Neural crest cell (in vitro differentiated cells): ENCODE measurements around the gene EXOC3L2. TPM values are rescaled to one million over a fixed set of nuclear protein-coding genes. Genes with fewer than 3 reads are reported as not detected.
"Not testable (repeated sequence)": the region's sequence is repeated elsewhere in the genome, so short reads cannot be mapped to it uniquely, and the experiment has no call there.

ENCODE experiments used
- DNase-seq: peaks from one replicate; pipeline ENCODE4 v3.0.0; 2021; ENCODE audit warnings: low read depth, mixed read lengths, low spot score
- H3K27ac Mint-ChIP-seq: one replicate; pipeline ENCODE4 v1.8.0; 2021; ENCODE audit warnings: mild to moderate bottlenecking, mixed read lengths; ENCODE audit not compliant: unreplicated experiment
- H3K27me3 Mint-ChIP-seq: 2 replicates; pipeline ENCODE4 v1.8.0; 2021; ENCODE audit warnings: low read depth, mild to moderate bottlenecking, mixed read lengths
- H3K36me3 Mint-ChIP-seq: 2 replicates; pipeline ENCODE4 v1.8.0; 2021; ENCODE audit warnings: low read depth, mild to moderate bottlenecking, mixed read lengths
- H3K4me1 Mint-ChIP-seq: 2 replicates; pipeline ENCODE4 v1.8.0; 2021; ENCODE audit warnings: mixed read lengths
- H3K4me3 Mint-ChIP-seq: one replicate; pipeline ENCODE4 v1.8.0; 2021; ENCODE audit warnings: mild to moderate bottlenecking, mixed read lengths
- H3K9me3 Mint-ChIP-seq: 2 replicates; pipeline ENCODE4 v1.8.0; 2021; ENCODE audit warnings: mixed read lengths
- total RNA-seq: library from RNA; stranded (reverse); gene quantifications from 2 replicates; pipeline ENCODE4 v1.2.1, GENCODE V29; 2021
- TF ChIP-seq, protein P1 (sequence below): fragments of 200-600 bp; sonication (generic); conservative IDR thresholded peaks from 2 replicates; pipeline ENCODE4 v1.5.0; 2021; ENCODE audit warnings: antibody characterized with exemption, mild to moderate bottlenecking

The EXOC3L2 gene
- total RNA-seq, 1 donor from 2014 or later: 0.91 TPM

DNA sequence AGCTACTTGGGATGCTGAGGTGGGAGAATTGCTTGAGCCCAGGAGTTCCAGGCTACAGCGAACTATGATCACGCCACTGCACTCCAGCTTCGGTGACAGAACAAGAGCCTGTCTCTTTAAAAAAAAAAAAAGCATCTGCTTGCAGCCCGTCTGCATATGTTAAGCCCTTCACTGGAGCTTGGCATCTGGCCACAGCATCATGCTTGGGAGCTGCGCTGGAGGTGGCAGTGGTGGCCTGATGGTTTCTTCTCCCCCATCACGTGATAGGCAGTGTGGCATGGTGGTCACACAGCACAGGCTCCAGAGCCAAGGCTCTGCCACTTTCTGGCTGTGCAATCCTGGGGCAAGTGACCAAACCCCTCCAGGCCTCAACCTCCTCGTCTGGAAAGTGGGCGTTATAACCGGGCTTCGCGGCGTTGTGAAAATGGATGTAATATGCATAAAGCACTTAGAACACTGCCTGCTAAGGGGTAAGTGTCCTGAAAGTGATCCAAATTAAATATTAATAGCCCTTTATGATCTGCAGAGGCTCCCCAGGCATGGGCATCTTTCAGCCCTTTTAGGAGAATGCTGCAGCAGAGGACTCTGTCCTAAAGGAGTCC is 30.3 kb upstream of the EXOC3L2 start:
- H3K4me3 Mint-ChIP-seq: no peak overlapping the region
- peaks cover 12% of the 10 kb centered on the region for H3K36me3 Mint-ChIP-seq

DNA sequence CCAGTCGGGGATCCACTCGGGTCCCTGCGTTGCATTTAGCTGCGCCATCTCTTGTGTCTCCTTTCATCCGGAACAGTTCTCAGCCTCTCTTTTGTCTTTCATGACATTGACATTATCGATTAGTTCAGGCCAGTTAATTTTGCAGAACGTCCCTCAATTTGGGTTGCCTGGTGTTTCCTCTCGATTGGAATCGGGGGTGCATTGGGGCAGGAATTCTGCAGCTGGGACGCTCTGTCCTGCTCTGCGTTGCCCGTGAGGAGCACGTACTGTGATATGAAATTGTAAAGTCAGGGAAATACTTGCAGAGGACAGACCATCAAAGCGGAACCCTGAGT is 28.3 kb upstream of the EXOC3L2 start:
- peaks cover 4% of the 10 kb centered on the region for H3K4me1 Mint-ChIP-seq
- H3K9me3 Mint-ChIP-seq: no peaks in the 10 kb centered on the region
- TF ChIP-seq, protein P1, sequence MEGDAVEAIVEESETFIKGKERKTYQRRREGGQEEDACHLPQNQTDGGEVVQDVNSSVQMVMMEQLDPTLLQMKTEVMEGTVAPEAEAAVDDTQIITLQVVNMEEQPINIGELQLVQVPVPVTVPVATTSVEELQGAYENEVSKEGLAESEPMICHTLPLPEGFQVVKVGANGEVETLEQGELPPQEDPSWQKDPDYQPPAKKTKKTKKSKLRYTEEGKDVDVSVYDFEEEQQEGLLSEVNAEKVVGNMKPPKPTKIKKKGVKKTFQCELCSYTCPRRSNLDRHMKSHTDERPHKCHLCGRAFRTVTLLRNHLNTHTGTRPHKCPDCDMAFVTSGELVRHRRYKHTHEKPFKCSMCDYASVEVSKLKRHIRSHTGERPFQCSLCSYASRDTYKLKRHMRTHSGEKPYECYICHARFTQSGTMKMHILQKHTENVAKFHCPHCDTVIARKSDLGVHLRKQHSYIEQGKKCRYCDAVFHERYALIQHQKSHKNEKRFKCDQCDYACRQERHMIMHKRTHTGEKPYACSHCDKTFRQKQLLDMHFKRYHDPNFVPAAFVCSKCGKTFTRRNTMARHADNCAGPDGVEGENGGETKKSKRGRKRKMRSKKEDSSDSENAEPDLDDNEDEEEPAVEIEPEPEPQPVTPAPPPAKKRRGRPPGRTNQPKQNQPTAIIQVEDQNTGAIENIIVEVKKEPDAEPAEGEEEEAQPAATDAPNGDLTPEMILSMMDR: no peak
- H3K27ac Mint-ChIP-seq: no peak overlapping the region
- no peak for DNase-seq
- H3K4me3 Mint-ChIP-seq: no peak overlapping the region
- H3K27me3 Mint-ChIP-seq: no peaks in the 10 kb centered on the region
- H3K36me3 Mint-ChIP-seq: peaks cover 8% of the 10 kb centered on the region

More for the DNA sequence above, 30.3 kb upstream of the EXOC3L2 start:
- TF ChIP-seq, protein P1: no peak
- DNase-seq: no peak
- H3K27ac Mint-ChIP-seq: no peak overlapping the region
- H3K27me3 Mint-ChIP-seq: no peaks in the 10 kb centered on the region
- no peaks in the 10 kb centered on the region for H3K9me3 Mint-ChIP-seq
- peaks cover 4% of the 10 kb centered on the region for H3K4me1 Mint-ChIP-seq

DNA sequence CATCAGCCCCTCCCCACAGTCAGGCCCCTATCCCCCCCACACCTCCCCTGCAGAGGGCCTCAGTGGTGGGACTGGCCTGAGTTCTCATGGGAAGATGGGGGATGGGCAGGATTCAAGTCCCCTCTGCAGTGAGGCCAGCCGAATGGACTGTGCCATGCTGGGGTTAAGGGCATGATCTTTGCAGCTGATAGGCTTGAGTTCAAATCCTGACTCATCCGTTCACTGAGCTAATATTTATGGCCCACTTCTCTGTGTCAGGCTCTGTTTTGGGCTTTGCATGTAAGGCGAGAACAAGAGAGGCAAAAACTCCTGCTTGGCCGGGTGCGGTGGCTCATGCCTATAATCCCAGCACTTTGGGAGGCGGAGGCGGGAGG is 26.5 kb upstream of the EXOC3L2 start:
- TF ChIP-seq, protein P1: no peak
- Mint-ChIP-seq H3K27ac (no peak overlapping the region), H3K4me3 (no peak overlapping the region), H3K9me3 (no peaks in the 10 kb centered on the region), H3K27me3 (no peaks in the 10 kb centered on the region), H3K36me3 (peaks cover 8% of the 10 kb centered on the region), H3K4me1 (peaks cover 4% of the 10 kb centered on the region)
- DNase-seq: no peak

DNA sequence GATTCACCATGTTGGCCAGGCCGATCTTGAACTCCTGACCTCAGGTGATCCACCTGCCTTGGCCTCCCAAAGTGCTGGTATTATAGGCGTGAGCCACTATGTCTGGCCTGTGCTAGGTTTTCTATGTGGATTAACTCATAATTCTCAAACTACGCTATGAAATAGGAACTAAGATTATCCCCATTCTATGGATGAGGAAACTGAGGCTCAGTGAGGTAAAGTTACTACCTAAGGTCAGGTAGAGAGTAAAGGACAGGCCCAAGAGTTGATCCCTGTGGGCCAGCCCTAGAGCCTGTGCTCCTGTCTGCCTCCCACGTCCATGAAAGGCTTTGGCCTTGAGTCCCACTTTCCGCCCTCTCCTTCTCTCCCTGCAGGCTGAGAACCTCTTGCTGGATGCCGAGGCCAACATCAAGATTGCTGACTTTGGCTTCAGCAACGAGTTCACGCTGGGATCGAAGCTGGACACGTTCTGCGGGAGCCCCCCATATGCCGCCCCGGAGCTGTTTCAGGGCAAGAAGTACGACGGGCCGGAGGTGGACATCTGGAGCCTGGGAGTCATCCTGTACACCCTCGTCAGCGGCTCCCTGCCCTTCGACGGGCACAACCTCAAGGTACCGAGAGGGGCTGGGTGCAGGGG is 26.0 kb upstream of the EXOC3L2 start:
- H3K27ac Mint-ChIP-seq: no peak overlapping the region
- H3K36me3 Mint-ChIP-seq: peaks cover 7% of the 10 kb centered on the region
- no peak overlapping the region for H3K4me3 Mint-ChIP-seq
- H3K9me3 Mint-ChIP-seq: no peaks in the 10 kb centered on the region
- TF ChIP-seq, protein P1: no peak
- peaks cover 4% of the 10 kb centered on the region for H3K4me1 Mint-ChIP-seq
- DNase-seq: no peak
- H3K27me3 Mint-ChIP-seq: no peaks in the 10 kb centered on the region

DNA sequence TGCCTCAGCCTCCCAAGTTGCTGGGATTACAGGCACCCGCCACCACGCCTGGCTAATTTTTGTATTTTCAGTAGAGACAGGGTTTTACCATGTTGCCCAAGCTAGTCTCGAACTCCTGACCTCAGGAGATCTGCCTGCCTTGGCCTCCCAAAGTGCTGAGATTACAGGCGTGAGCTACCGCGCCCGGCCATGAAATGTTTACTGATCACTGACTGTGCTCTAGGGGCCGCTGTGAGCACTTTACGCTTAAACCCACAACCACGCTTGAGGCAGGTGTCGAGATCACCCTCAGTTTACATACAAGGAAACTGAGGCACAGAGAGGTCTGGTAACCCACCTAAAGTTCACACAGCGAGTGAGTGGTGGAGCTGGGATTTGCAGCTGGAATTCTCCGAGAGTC is 24.7 kb upstream of the EXOC3L2 start:
- H3K27me3 Mint-ChIP-seq, H3K9me3 Mint-ChIP-seq, DNase-seq, H3K4me3 Mint-ChIP-seq, H3K4me1 Mint-ChIP-seq, H3K36me3 Mint-ChIP-seq, H3K27ac Mint-ChIP-seq: not testable (repeated sequence)

DNA sequence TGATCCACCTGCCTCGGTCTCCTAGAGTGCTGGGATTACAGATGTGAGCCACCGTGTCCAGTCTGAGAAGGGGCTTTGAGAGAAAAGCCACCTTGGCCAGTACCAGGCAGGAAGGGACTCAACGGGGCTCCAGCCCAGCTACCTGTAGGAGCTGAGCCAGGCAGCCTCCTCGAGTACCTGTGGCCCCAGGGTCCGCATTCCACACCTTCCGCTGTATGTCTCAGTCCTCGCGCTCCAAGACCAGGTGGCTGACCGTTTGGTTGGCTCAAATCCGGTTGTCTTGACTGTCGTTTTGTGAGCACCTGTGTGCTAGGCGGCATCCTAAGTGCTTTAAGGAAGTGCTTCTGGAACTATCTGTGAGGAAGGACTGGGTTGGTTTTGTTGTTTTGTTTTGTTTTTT is 22.1 kb upstream of the EXOC3L2 start:
- Mint-ChIP-seq H3K9me3 (no peaks in the 10 kb centered on the region), H3K36me3 (peaks cover 2% of the 10 kb centered on the region), H3K4me3 (no peak overlapping the region), H3K4me1 (no peaks in the 10 kb centered on the region), H3K27ac (no peak overlapping the region), H3K27me3 (no peaks in the 10 kb centered on the region)
- TF ChIP-seq, protein P1: no peak
- no peak for DNase-seq
